HG03095 (cell line): ENCODE measurements around the gene UTP3.
A peak's percentile ranks its signal among the peaks of the same experiment; 100 is the strongest.
"Not testable (repeated sequence)": the region's sequence is repeated elsewhere in the genome, so short reads cannot be mapped to it uniquely, and the experiment has no call there.

Experiments used
- ATAC-seq: cut with Tn5 transposase; IDR thresholded peaks from one replicate; pipeline ENCODE4 v1.9.1; 2021; ENCODE audit warnings: moderate library complexity; ENCODE audit not compliant: unreplicated experiment

The UTP3 gene

GRCh38 chr4:70687821-70688794 lies at the start of gene UTP3:
UTP3 (plus strand) TSS chr4:70688532; CDS start chr4:70688678, 146 bp downstream.
- ATAC-seq = peak; percentile 91

GRCh38 chr4:70640192-70640591 lies 48.1 kb upstream of the UTP3 start:
- no peak for ATAC-seq

GRCh38 chr4:70650741-70651140 lies 37.6 kb upstream of the UTP3 start:
- not testable (repeated sequence) for ATAC-seq

GRCh38 chr4:70651864-70652506 lies 36.3 kb upstream of the UTP3 start:
- no peak for ATAC-seq

GRCh38 chr4:70654605-70655011 lies 33.7 kb upstream of the UTP3 start:
- no peak for ATAC-seq

- ATAC-seq = no peak
Measured at GRCh38 chr4:70657326-70657725, 31.0 kb upstream of the UTP3 start.

GRCh38 chr4:70658418-70658817 lies 29.9 kb upstream of the UTP3 start:
- no peak for ATAC-seq

GRCh38 chr4:70660106-70660505 lies 28.2 kb upstream of the UTP3 start:
- ATAC-seq = no peak

GRCh38 chr4:70661309-70661922 lies 26.9 kb upstream of the UTP3 start:
- ATAC-seq = peak; percentile 69

GRCh38 chr4:70666369-70666768 lies 22.0 kb upstream of the UTP3 start, which contains the start of gene JCHAIN:
JCHAIN (minus strand) TSS chr4:70666508; CDS start chr4:70666490, 18 bp downstream.
- ATAC-seq = peak; percentile 62

GRCh38 chr4:70667740-70668535 lies 20.4 kb upstream of the UTP3 start:
- no peak for ATAC-seq

- ATAC-seq = no peak
Measured at GRCh38 chr4:70670332-70671014, 17.9 kb upstream of the UTP3 start.

- no peak for ATAC-seq
Measured at GRCh38 chr4:70671091-70671490, 17.2 kb upstream of the UTP3 start.

GRCh38 chr4:70674191-70674590 lies 14.1 kb upstream of the UTP3 start:
- ATAC-seq = no peak

GRCh38 chr4:70674731-70675130 lies 13.6 kb upstream of the UTP3 start:
- ATAC-seq = no peak

- no peak for ATAC-seq
Measured at GRCh38 chr4:70676554-70677090, 11.7 kb upstream of the UTP3 start.

GRCh38 chr4:70678383-70678999 lies 9.8 kb upstream of the UTP3 start:
- peak; percentile 75 for ATAC-seq

GRCh38 chr4:70680934-70681333 lies 7.4 kb upstream of the UTP3 start:
- ATAC-seq = no peak

- ATAC-seq = peak; percentile 36
Measured at GRCh38 chr4:70681704-70682103, 6.6 kb upstream of the UTP3 start.
